Tibial nerve (tissue), 4 donors: ENCODE measurements around the gene KRTAP29-1. TPM values are rescaled to one million over a fixed set of nuclear protein-coding genes. Genes with fewer than 3 reads are reported as not detected.

Experiments
- DNase-seq, 2 donors: peaks; one replicate each; pipeline ENCODE4 v3.0.0-alpha.2; 2019; ENCODE audit warnings: low spot score in 2 of 2
- H3K27ac ChIP-seq, 4 donors: fragments of 200-600 bp; sonication (generic) in 3 of 4; one replicate each; pipeline ENCODE4 v1.5.1; 2017 to 2019; ENCODE audit warnings: mild to moderate bottlenecking in 1 of 4
- H3K27me3 ChIP-seq, 2 donors: fragments of 200-600 bp; sonication (generic) in 1 of 2; one replicate each; pipeline versions ENCODE4 v1.5.1 to v1.6.0; 2017 to 2019
- H3K36me3 ChIP-seq, 3 donors: fragments of 200-600 bp; sonication (generic); one replicate each; pipeline ENCODE4 v1.5.1; 2018 to 2019
- H3K4me1 ChIP-seq, 4 donors: fragments of 200-600 bp; sonication (generic) in 3 of 4; one replicate each; pipeline ENCODE4 v1.5.1; 2017 to 2019
- H3K4me3 ChIP-seq, 4 donors: fragments of 200-600 bp; sonication (generic) in 3 of 4; one replicate each; pipeline ENCODE4 v1.5.1; 2017 to 2019; ENCODE audit warnings: mild to moderate bottlenecking in 1 of 4, moderate library complexity in 1 of 4
- H3K9me3 ChIP-seq, 4 donors: fragments of 200-600 bp; sonication (generic) in 3 of 4; one replicate each; pipeline ENCODE4 v1.5.1; 2017 to 2019
- CTCF ChIP-seq, 5 experiments: fragments of 200-600 bp in 3 of 5; fragments of 450-650 bp in 2 of 5; sonication (generic) in 3 of 5; IDR thresholded peaks; one replicate each; pipeline ENCODE4 v1.5.1; 2016 to 2019; ENCODE audit warnings: antibody characterized with exemption in 5 of 5, mild to moderate bottlenecking in 3 of 5, moderate library complexity in 2 of 5
- EP300 ChIP-seq, 2 donors: sonication (generic); formaldehyde crosslinking; IDR thresholded peaks; one replicate each; pipeline ENCODE4 v1.6.1; 2017; ENCODE audit warnings: antibody characterized with exemption in 2 of 2, mild to moderate bottlenecking in 1 of 2
- POLR2A ChIP-seq, 2 donors: fragments of 450-650 bp; IDR thresholded peaks; one replicate each; pipeline ENCODE4 v1.6.1; 2017; ENCODE audit warnings: antibody characterized with exemption in 2 of 2, mild to moderate bottlenecking in 2 of 2, moderate library complexity in 2 of 2
- WGBS, 2 donors: methylation state at CpG; one replicate each; pipeline ENCODE4 v1.1.5; 2018; 5-methylcytosine and 5-hydroxymethylcytosine counted together
- total RNA-seq, 4 donors: library from RNA; depleted of rRNA; stranded (reverse); fragments of >200 nt; gene quantifications; one replicate each; pipeline ENCODE4 v1.1.0, GENCODE V29; 2016

KRTAP29-1 gene
- total RNA-seq, 4 donors from 2014 or later = not detected

- Histone ChIP-seq H3K36me3 (no peaks in the 10 kb centered on the region), H3K4me3 (no peak overlapping the region), H3K27ac (no peak overlapping the region), H3K9me3 (peaks cover 0 to 15% (median 0%) of the 10 kb centered on the region in 4 donors), H3K27me3 (no peaks in the 10 kb centered on the region), H3K4me1 (peaks cover 0 to 4% (median 0%) of the 10 kb centered on the region in 4 donors)
- WGBS, 2 donors = 43 to 52% methylated on average over 3 of the region's 3 CpGs
- DNase-seq = no peak
- TF ChIP-seq POLR2A (IDR thresholded peaks at IDR 0.05) (no peak), CTCF (IDR thresholded peaks at IDR 0.05) (no peak), EP300 (IDR thresholded peaks at IDR 0.05) (no peak)
Observed at GRCh38 chr17:41345992-41346391, 43.3 kb upstream of the KRTAP29-1 start.

GRCh38 chr17:41343029-41343428 is 40.4 kb upstream of the KRTAP29-1 start:
- TF ChIP-seq POLR2A (IDR thresholded peaks at IDR 0.05) (no peak), CTCF (IDR thresholded peaks at IDR 0.05) (no peak), EP300 (IDR thresholded peaks at IDR 0.05) (no peak)
- 54 to 65% methylated on average over 3 of the region's 3 CpGs for WGBS, 2 donors
- H3K27ac ChIP-seq = no peak overlapping the region
- peaks cover 0 to 4% (median 0%) of the 10 kb centered on the region in 4 donors for H3K4me1 ChIP-seq
- no peaks in the 10 kb centered on the region for H3K36me3 ChIP-seq
- no peak overlapping the region for H3K4me3 ChIP-seq
- peaks cover 0 to 15% (median 0%) of the 10 kb centered on the region in 4 donors for H3K9me3 ChIP-seq
- H3K27me3 ChIP-seq = no peaks in the 10 kb centered on the region
- no peak for DNase-seq

GRCh38 chr17:41340934-41341861 is 38.5 kb upstream of the KRTAP29-1 start:
- no peak overlapping the region for H3K4me3 ChIP-seq
- H3K9me3 ChIP-seq = peaks cover 0 to 15% (median 0%) of the 10 kb centered on the region in 4 donors
- 60 to 69% methylated on average over 7 of the region's 7 CpGs for WGBS, 2 donors
- H3K27me3 ChIP-seq = no peaks in the 10 kb centered on the region
- no peak for DNase-seq
- H3K4me1 ChIP-seq = peaks cover 0 to 4% (median 0%) of the 10 kb centered on the region in 4 donors
- no peak for TF ChIP-seq EP300 (IDR thresholded peaks at IDR 0.05)
- TF ChIP-seq CTCF (IDR thresholded peaks at IDR 0.05) = no peak
- no peak for TF ChIP-seq POLR2A (IDR thresholded peaks at IDR 0.05)
- no peaks in the 10 kb centered on the region for H3K36me3 ChIP-seq
- H3K27ac ChIP-seq = no peak overlapping the region

GRCh38 chr17:41340494-41340893 is 37.8 kb upstream of the KRTAP29-1 start:
- DNase-seq = no peak
- 13 to 31% methylated on average over 3 of the region's 3 CpGs for WGBS, 2 donors
- no peaks in the 10 kb centered on the region for H3K36me3 ChIP-seq
- H3K4me3 ChIP-seq = no peak overlapping the region
- TF ChIP-seq POLR2A (IDR thresholded peaks at IDR 0.05) (no peak), CTCF (IDR thresholded peaks at IDR 0.05) (no peak), EP300 (IDR thresholded peaks at IDR 0.05) (no peak)
- no peak overlapping the region for H3K27ac ChIP-seq
- no peaks in the 10 kb centered on the region for H3K4me1 ChIP-seq
- peaks cover 0 to 15% (median 0%) of the 10 kb centered on the region in 4 donors for H3K9me3 ChIP-seq
- H3K27me3 ChIP-seq = no peaks in the 10 kb centered on the region

- no peaks in the 10 kb centered on the region for H3K27me3 ChIP-seq
- no peak overlapping the region for H3K4me3 ChIP-seq
- TF ChIP-seq POLR2A (IDR thresholded peaks at IDR 0.05) (no peak), EP300 (IDR thresholded peaks at IDR 0.05) (no peak), CTCF (IDR thresholded peaks at IDR 0.05) (no peak)
- WGBS, 2 donors = 71 to 73% methylated on average over 2 of the region's 2 CpGs
- H3K9me3 ChIP-seq = peaks cover 0 to 15% (median 0%) of the 10 kb centered on the region in 4 donors
- no peaks in the 10 kb centered on the region for H3K4me1 ChIP-seq
- no peak overlapping the region for H3K27ac ChIP-seq
- no peak for DNase-seq
- no peaks in the 10 kb centered on the region for H3K36me3 ChIP-seq
Observed at GRCh38 chr17:41339571-41340172, 37.0 kb upstream of the KRTAP29-1 start.
